Keratinocyte (primary cell): Measurements from ENCODE around the gene APLF. TPM values are rescaled to one million over a fixed set of nuclear protein-coding genes. Genes with fewer than 3 reads are reported as not detected.
A peak's percentile ranks its signal among the peaks of the same experiment; 100 is the strongest.
"Not testable (repeated sequence)": the region's sequence is repeated elsewhere in the genome, so short reads cannot be mapped to it uniquely, and the experiment has no call there.

Experiments used
- DNase-seq: peaks from one replicate; pipeline ENCODE4 v3.0.0-alpha.2; 2011; ENCODE audit warnings: low read depth, missing footprints, low spot score
- FAIRE-seq: peaks from 2 replicates; lab custom pipeline; 2011; peaks lifted over from hg19 to GRCh38; lab: Jason Lieb, UNC
- H2AFZ ChIP-seq: 2 replicates; pipeline ENCODE4 v1.6.0; 2012; ENCODE audit warnings: low read length, control low read depth, inconsistent platforms; ENCODE audit not compliant: control insufficient read depth
- H3K27ac ChIP-seq: 2 replicates; pipeline ENCODE4 v1.5.1; 2011; ENCODE audit warnings: low read length; ENCODE audit not compliant: control insufficient read depth, insufficient read depth
- H3K27me3 ChIP-seq: 3 replicates; pipeline ENCODE4 v1.6.0; 2011; ENCODE audit warnings: low read length; ENCODE audit not compliant: control insufficient read depth, insufficient read depth; ENCODE audit errors: extremely low read depth
- H3K36me3 ChIP-seq, 2 experiments: 2 replicates in 1 of 2; 3 replicates in 1 of 2; pipeline ENCODE4 v1.5.1; 2011; ENCODE audit warnings: low read length in 2 of 2, mild to moderate bottlenecking in 1 of 2; ENCODE audit not compliant: control insufficient read depth in 2 of 2, insufficient read depth in 2 of 2; ENCODE audit errors: extremely low read depth in 1 of 2
- H3K4me1 ChIP-seq: 3 replicates; pipeline ENCODE4 v1.5.1; 2011; ENCODE audit warnings: low read length; ENCODE audit not compliant: control insufficient read depth, insufficient read depth; ENCODE audit errors: extremely low read depth
- H3K4me2 ChIP-seq: 3 replicates; pipeline ENCODE4 v1.6.0; 2011; ENCODE audit warnings: low read depth, low read length; ENCODE audit not compliant: control insufficient read depth, insufficient read depth; ENCODE audit errors: extremely low read depth
- H3K4me3 ChIP-seq, 3 experiments: fragments of 200-600 bp in 1 of 3; sonication (generic) in 1 of 3; 2 replicates in 2 of 3; 3 replicates in 1 of 3; pipeline ENCODE4 v1.5.1; 2011 to 2016; ENCODE audit warnings: low read length in 3 of 3, mild to moderate bottlenecking in 3 of 3, control low read depth in 2 of 3, inconsistent platforms in 1 of 3, low read depth in 1 of 3, mixed read lengths in 1 of 3, mixed run types in 1 of 3, moderate library complexity in 1 of 3; ENCODE audit not compliant: control insufficient read depth in 2 of 3, insufficient read depth in 2 of 3; ENCODE audit errors: extremely low read depth in 1 of 3
- H3K79me2 ChIP-seq: 2 replicates; pipeline ENCODE4 v1.6.0; 2012; ENCODE audit warnings: low read length; ENCODE audit not compliant: control insufficient read depth, insufficient read depth
- H3K9ac ChIP-seq: 3 replicates; pipeline ENCODE4 v1.6.0; 2011; ENCODE audit warnings: low read length; ENCODE audit not compliant: control insufficient read depth, insufficient read depth; ENCODE audit errors: extremely low read depth
- H3K9me1 ChIP-seq: 3 replicates; pipeline ENCODE4 v1.6.0; 2011; ENCODE audit warnings: low read length; ENCODE audit not compliant: control insufficient read depth, insufficient read depth; ENCODE audit errors: extremely low read depth
- H3K9me3 ChIP-seq: 2 replicates; pipeline ENCODE4 v1.5.1; 2012; ENCODE audit warnings: low read depth, low read length; ENCODE audit not compliant: control insufficient read depth
- H4K20me1 ChIP-seq: 3 replicates; pipeline ENCODE4 v1.6.0; 2011; ENCODE audit warnings: low read length; ENCODE audit not compliant: control insufficient read depth, insufficient read depth; ENCODE audit errors: extremely low read depth
- CTCF ChIP-seq, 3 experiments: IDR thresholded peaks in 1 of 3; conservative IDR thresholded peaks in 1 of 3; optimal IDR thresholded peaks in 1 of 3; 2 replicates in 2 of 3; 3 replicates in 1 of 3; pipeline versions ENCODE3 to v1.5.1; 2011; ENCODE audit warnings: low read length in 3 of 3, mild to moderate bottlenecking in 3 of 3, moderate library complexity in 2 of 3, control low read depth in 1 of 3, inconsistent platforms in 1 of 3; ENCODE audit not compliant: insufficient read depth in 2 of 3; ENCODE audit errors: extremely low read depth in 1 of 3
- EZH2 ChIP-seq: IDR thresholded peaks from one replicate; pipeline ENCODE4 v1.6.1; 2012; ENCODE audit warnings: inconsistent platforms, mild to moderate bottlenecking, low read length, moderate library complexity
- dilution Hi-C: fragments of 300-500 bp; cut with MboI; formaldehyde crosslinking; loops from one replicate; pipeline ENCODE4 v1.7.0; 2020; ENCODE audit warnings: low sequenced_read_pairs; ENCODE audit not compliant: extremely low pct_ligation_motif_present
- polyA plus RNA-seq, 5 experiments: library from polyadenylated mRNA; depleted of rRNA in 3 of 5; stranded (reverse) in 3 of 5; stranded (forward) in 1 of 5; unstranded in 1 of 5; fragments of >200 nt; gene quantifications; 1 replicate in 1 of 5; 2 replicates in 3 of 5; 3 replicates in 1 of 5; pipeline versions ENCODE4 v1.2.1 to v1.2.3, GENCODE V29; 2011 to 2012; ENCODE audit warnings: missing spikeins in 2 of 5, low read depth in 1 of 5, low replicate concordance in 1 of 5

The APLF gene
- polyA plus RNA-seq, 1 donor (not counting 4 experiments of a cell fraction or from before 2014, with no cell fraction given), result 3.0 TPM

GRCh38 chr2:68568116-68568515 lies 100.7 kb downstream of the APLF start:
- Histone ChIP-seq H3K4me2 (no peak overlapping the region), H3K9me3 (no peaks in the 10 kb centered on the region), H3K27me3 (no peaks in the 10 kb centered on the region), H3K4me1 (peaks cover 19% of the 10 kb centered on the region), H3K9ac (no peak overlapping the region), H3K79me2 (no peaks in the 10 kb centered on the region), H3K27ac (no peak overlapping the region), H4K20me1 (no peaks in the 10 kb centered on the region), H3K9me1 (no peaks in the 10 kb centered on the region), H3K36me3 (no peaks in the 10 kb centered on the region), H3K4me3 (no peak overlapping the region), H2AFZ (no peak overlapping the region)
- TF ChIP-seq CTCF (optimal IDR thresholded peaks at IDR 0.05 in 1 of 3, IDR thresholded peaks at IDR 0.05 in 1 of 3, conservative IDR thresholded peaks at IDR 0.05 in 1 of 3; ENCODE audit: extremely low read depth in 1 of 3, insufficient read depth in 2 of 3, low read length in 3 of 3) (no peak), EZH2 (no peak)
- dilution Hi-C loops, result no loop called here
- DNase-seq (no peak), FAIRE-seq (no peak)

- Histone ChIP-seq H3K9me3 (no peaks in the 10 kb centered on the region), H3K27me3 (no peaks in the 10 kb centered on the region), H3K27ac (no peak overlapping the region), H3K9me1 (no peaks in the 10 kb centered on the region), H2AFZ (peak overlapping the region; percentile 58), H3K4me1 (peaks cover 19% of the 10 kb centered on the region), H3K79me2 (no peaks in the 10 kb centered on the region), H3K9ac (no peak overlapping the region), H4K20me1 (no peaks in the 10 kb centered on the region), H3K36me3 (no peaks in the 10 kb centered on the region), H3K4me3 (no peak overlapping the region), H3K4me2 (no peak overlapping the region)
- no peak for DNase-seq
- FAIRE-seq, result no peak
- TF ChIP-seq CTCF (optimal IDR thresholded peaks at IDR 0.05 in 1 of 3, IDR thresholded peaks at IDR 0.05 in 1 of 3, conservative IDR thresholded peaks at IDR 0.05 in 1 of 3; ENCODE audit: extremely low read depth in 1 of 3, insufficient read depth in 2 of 3, low read length in 3 of 3), result no peak
- TF ChIP-seq EZH2, result no peak
- dilution Hi-C loops, result no loop called here
Measured at GRCh38 chr2:68569604-68570003, 102.2 kb downstream of the APLF start.

- H4K20me1 ChIP-seq, H3K27ac ChIP-seq, H3K27me3 ChIP-seq, dilution Hi-C loops, H3K4me2 ChIP-seq, H3K9me1 ChIP-seq, H2AFZ ChIP-seq, H3K9ac ChIP-seq, DNase-seq, H3K36me3 ChIP-seq, H3K79me2 ChIP-seq, FAIRE-seq, H3K9me3 ChIP-seq, H3K4me3 ChIP-seq: not testable (repeated sequence)
- H3K4me1 ChIP-seq, result peaks cover 16% of the 10 kb centered on the region
Measured at GRCh38 chr2:68570434-68570833, 103.0 kb downstream of the APLF start.
